Measurements from ENCODE around the gene SDK2. TPM values are rescaled to one million over a fixed set of nuclear protein-coding genes. Genes with fewer than 3 reads are reported as not detected.

Gene SDK2
- polyA plus RNA-seq, 1 of the 3 experiments (the other 2 are of a cell fraction), result 0.02 TPM

DNA sequence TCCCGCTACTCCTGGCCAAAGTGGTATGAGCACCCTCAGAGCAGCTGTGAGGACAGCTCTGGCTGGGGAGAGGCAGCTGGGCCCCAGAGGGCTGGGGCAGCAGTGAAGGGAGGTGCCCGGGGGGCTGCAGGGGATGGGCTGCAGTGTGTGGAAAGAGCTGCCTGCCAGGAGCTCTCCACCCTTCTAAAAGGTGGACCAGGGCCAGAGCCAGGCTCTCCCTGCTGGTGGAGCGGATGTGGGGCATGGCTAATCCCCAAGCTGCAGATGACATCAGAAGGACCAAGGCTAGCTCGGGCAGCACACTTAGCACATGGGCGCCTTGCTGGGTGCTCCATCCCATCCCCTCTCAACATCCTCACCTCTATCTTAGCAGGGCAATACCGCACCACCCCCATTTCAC lies 103.1 kb downstream of the SDK2 start (continued):
- TF ChIP-seq RXRA (IDR thresholded peaks at IDR 0.05; ENCODE audit: borderline replicate concordance, low read depth) (no peak), MEF2A (IDR thresholded peaks at IDR 0.05; ENCODE audit: borderline replicate concordance, low read depth) (no peak), SIN3A (IDR thresholded peaks at IDR 0.05; ENCODE audit: borderline replicate concordance, low read depth, low read length) (no peak), FOXJ3 (CRISPR knock-in tag; IDR thresholded peaks at IDR 0.05) (no peak)

DNA sequence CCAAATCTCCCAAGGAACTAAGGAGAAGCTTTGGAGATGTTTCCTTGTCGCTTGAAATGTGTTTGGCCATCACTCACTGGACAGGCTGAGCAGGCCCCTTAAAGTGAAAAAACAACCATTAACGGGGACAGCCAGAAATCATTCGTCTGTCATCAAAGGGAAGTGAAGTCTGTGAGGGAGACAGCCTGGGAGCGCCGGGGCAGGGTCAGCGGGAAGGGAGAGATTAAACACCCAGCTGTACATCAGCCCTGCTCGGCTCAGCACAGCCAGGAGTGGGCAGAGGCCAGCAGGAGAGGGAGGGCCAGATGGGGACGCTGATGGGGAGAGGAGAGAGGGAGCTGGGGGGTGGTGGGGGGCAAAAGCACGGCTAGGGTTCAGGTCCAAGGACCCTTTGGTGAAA lies 105.1 kb downstream of the SDK2 start:
- Histone ChIP-seq H2AFZ (ENCODE audit: low read depth) (no peak overlapping the region), H3K27ac (ENCODE audit: low read depth in 2 of 2, low read length in 1 of 2) (no peak overlapping the region), H3K9me3 (no peaks in the 10 kb centered on the region), H3K27me3 (ENCODE audit: insufficient read depth) (no peaks in the 10 kb centered on the region), H3F3A (replicated peaks; ENCODE audit: insufficient read depth) (no peaks in the 10 kb centered on the region), H4K20me1 (ENCODE audit: insufficient read depth) (no peaks in the 10 kb centered on the region), H3K79me2 (ENCODE audit: insufficient read depth) (no peaks in the 10 kb centered on the region), H3K9ac (no peak overlapping the region), H3K36me3 (replicated peaks in 1 of 2; ENCODE audit: control insufficient read depth in 1 of 2, insufficient read depth in 2 of 2, low read length in 1 of 2) (no peaks in the 10 kb centered on the region), H3K9me2 (no peaks in the 10 kb centered on the region), H3K4me1 (ENCODE audit: control insufficient read depth in 1 of 2, insufficient read depth in 2 of 2, low read depth in 1 of 2, low read length in 1 of 2) (peaks cover 0 to 41% of the 10 kb centered on the region in 2 experiments; a peak in 1 of 4 replicates), H3K4me3 (ENCODE audit: low read depth in 2 of 2, low read length in 1 of 2) (no peak overlapping the region), H3K4me2 (no peak overlapping the region)
- DNase-seq, result peak; percentile 75
- 35% methylated on average over 9 of the region's 9 CpGs for WGBS (ENCODE audit: low lambda C conversion rate)
- TF ChIP-seq CHD2 (IDR thresholded peaks at IDR 0.05; ENCODE audit: low read length, partially characterized antibody), result no peak
- no peak for TF ChIP-seq JUND (IDR thresholded peaks at IDR 0.05)
- TF ChIP-seq FOSL2 (IDR thresholded peaks at IDR 0.05; ENCODE audit: borderline replicate concordance, low read depth), result no peak
- CTCF ChIA-PET, result interaction anchor here (0.7 to 5.4 kb wide), 8 partner anchors 10 to 110 kb away, joined by 3 to 28 read pairs (median 4); no protein-coding TSS in a partner anchor
- POLR2A ChIA-PET, result no interaction called here

DNA sequence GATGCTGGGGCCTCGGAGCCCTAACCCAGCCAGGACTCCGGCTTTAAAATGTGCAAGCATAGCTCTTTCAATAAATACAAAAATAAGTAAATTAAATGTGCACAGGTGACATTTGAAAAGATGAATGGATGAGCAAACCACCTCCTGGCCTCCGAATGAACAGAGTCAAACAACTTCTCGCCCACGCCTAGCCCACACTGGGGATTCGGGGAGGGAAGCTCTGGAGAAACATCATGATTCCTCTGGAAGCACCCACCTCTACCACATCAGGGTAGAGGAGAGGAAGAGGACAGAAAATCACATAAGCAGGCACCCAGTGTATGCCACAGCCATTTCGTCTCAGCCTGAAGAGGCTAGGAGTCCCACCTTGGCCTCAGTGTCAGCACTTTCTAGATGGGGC lies 105.8 kb downstream of the SDK2 start:
- Histone ChIP-seq H2AFZ (ENCODE audit: low read depth) (no peak overlapping the region), H3K9me3 (no peaks in the 10 kb centered on the region), H3K27ac (ENCODE audit: low read depth in 2 of 2, low read length in 1 of 2) (no peak overlapping the region), H3K9me2 (no peaks in the 10 kb centered on the region), H4K20me1 (ENCODE audit: insufficient read depth) (no peaks in the 10 kb centered on the region), H3K4me3 (ENCODE audit: low read depth in 2 of 2, low read length in 1 of 2) (no peak overlapping the region), H3K27me3 (ENCODE audit: insufficient read depth) (no peaks in the 10 kb centered on the region), H3K79me2 (ENCODE audit: insufficient read depth) (no peaks in the 10 kb centered on the region), H3K9ac (no peak overlapping the region), H3F3A (replicated peaks; ENCODE audit: insufficient read depth) (no peaks in the 10 kb centered on the region), H3K4me1 (ENCODE audit: control insufficient read depth in 1 of 2, insufficient read depth in 2 of 2, low read depth in 1 of 2, low read length in 1 of 2) (peaks cover 0 to 48% of the 10 kb centered on the region in 2 experiments; a peak in 1 of 4 replicates), H3K4me2 (no peak overlapping the region), H3K36me3 (replicated peaks in 1 of 2; ENCODE audit: control insufficient read depth in 1 of 2, insufficient read depth in 2 of 2, low read length in 1 of 2) (no peaks in the 10 kb centered on the region)
- ChIA-PET CTCF (interaction anchor here (1.3 to 5.4 kb wide), 4 partner anchors 11 to 109 kb away, joined by 3 to 28 read pairs (median 6); no protein-coding TSS in a partner anchor), POLR2A (no interaction called here)
- 38% methylated on average over 7 of the region's 7 CpGs for WGBS (ENCODE audit: low lambda C conversion rate)
- DNase-seq, result no peak
- TF ChIP-seq NRF1 (IDR thresholded peaks at IDR 0.05; ENCODE audit: low read depth, low read length), result no peak
- TF ChIP-seq TEAD4 (IDR thresholded peaks at IDR 0.05; ENCODE audit: borderline replicate concordance, insufficient read depth), result no peak
- no peak for TF ChIP-seq FOXJ3 (CRISPR knock-in tag; IDR thresholded peaks at IDR 0.05)
